Fibroblast of mammary gland (primary cell): Measurements from ENCODE around the gene KIF26B.

Experiments
- DNase-seq: peaks from one replicate; pipeline ENCODE4 v3.0.0-alpha.2; 2010; ENCODE audit warnings: low read depth
- H3K4me3 ChIP-seq: 2 replicates; pipeline ENCODE4 v1.5.1; 2011; ENCODE audit warnings: low read depth, mild to moderate bottlenecking, low read length, moderate library complexity; ENCODE audit not compliant: control insufficient read depth
- CTCF ChIP-seq: conservative IDR thresholded peaks from 2 replicates; pipeline ENCODE4 v1.5.1; 2011; ENCODE audit warnings: low read depth, low read length, inconsistent platforms; ENCODE audit not compliant: control insufficient read depth, insufficient read depth

The KIF26B gene

GRCh38 chr1:245377854-245378253 is 223.1 kb downstream of the KIF26B start:
- no peak for TF ChIP-seq CTCF

GRCh38 chr1:245378311-245378722 is 223.5 kb downstream of the KIF26B start:
- no peak overlapping the region for H3K4me3 ChIP-seq
- no peak for TF ChIP-seq CTCF
- DNase-seq: no peak

More at GRCh38 chr1:245377854-245378253, 223.1 kb downstream of the KIF26B start:
- H3K4me3 ChIP-seq: no peak overlapping the region
- DNase-seq: no peak

- DNase-seq: no peak
- TF ChIP-seq CTCF: no peak
- H3K4me3 ChIP-seq: no peak overlapping the region
Measured at GRCh38 chr1:245378745-245379144, 224.0 kb downstream of the KIF26B start.

GRCh38 chr1:245380790-245381535 is 226.2 kb downstream of the KIF26B start:
- TF ChIP-seq CTCF: peak; percentile 35
- DNase-seq: no peak
- H3K4me3 ChIP-seq: no peak overlapping the region

DNA sequence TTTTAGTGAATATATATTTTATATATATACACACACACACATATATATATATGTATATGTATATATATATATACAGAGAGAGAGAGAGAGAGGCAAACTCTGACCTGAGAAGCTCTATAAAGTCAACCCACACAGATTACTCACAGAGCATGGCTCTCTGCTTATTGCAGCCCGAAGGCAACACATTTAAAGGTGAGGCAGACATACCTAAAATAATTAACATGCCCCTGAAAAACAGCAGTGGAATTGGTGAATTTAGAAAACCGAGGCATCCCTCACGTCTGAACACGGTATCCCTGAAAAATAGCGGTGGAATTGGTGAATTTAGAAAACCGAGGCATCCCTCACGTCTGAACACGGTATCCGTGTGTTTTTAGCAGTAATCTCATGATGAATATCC is 228.2 kb downstream of the KIF26B start:
- DNase-seq: no peak
- no peak for TF ChIP-seq CTCF
- no peak overlapping the region for H3K4me3 ChIP-seq

DNA sequence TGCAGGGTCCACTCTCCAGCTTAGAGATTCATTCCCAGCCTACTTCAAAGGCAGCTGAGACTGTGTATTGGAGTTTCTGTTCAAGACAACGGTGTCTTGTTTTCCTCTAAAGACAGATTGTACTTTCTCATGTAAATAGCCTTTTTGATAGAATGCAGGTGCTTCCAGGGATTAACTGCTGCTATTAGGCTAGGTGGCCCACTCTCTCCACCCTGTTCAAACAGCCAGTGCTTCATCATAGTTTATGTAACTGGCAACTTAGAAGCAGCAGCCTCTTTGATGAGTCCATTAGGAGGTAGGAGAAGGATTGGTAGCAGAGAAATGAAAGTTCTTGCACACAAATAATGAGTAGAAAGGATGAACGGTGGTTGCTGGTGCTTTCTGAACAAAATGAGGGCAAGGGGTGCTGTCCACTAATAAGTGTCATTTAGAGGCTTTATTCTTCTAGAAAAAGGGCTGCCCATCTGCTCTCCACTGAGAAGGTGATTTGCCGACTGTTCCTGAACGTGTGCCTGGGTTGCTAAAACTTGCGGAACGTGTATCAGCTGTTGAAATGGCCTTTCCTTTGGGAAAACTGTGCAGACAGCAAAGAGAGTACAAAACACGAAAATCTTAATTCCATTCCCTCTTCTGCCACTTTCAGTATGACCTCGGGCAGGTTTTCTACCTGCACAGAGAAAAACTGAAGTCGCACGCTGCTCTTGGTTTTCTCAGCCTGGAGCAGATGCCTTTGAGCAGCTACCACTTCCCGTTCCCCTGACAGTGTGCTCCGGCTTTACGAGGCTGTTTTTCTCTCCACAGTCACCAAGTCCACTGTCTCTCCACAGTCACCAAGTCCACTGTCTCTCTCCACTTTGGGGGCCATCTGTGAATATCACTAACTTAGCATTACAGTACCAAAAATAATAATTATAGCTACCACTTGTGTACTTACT is 228.9 kb downstream of the KIF26B start:
- no peak overlapping the region for H3K4me3 ChIP-seq
- TF ChIP-seq CTCF: no peak
- no peak for DNase-seq
